BLaER1 (cell line): ENCODE measurements around the gene SYDE1.

Source experiments
- H3K27ac ChIP-seq: shearing (Covaris generic); formaldehyde crosslinking; 2 replicates; pipeline ENCODE4 v1.8.1; 2022
- H3K27me3 ChIP-seq: shearing (Covaris generic); formaldehyde crosslinking; 2 replicates; pipeline ENCODE4 v1.8.1; 2022
- H3K36me3 ChIP-seq: shearing (Covaris generic); formaldehyde crosslinking; 2 replicates; pipeline ENCODE4 v1.8.1; 2022
- H3K4me1 ChIP-seq: shearing (Covaris generic); formaldehyde crosslinking; 2 replicates; pipeline ENCODE4 v1.8.1; 2022
- H3K4me2 ChIP-seq: shearing (Covaris generic); formaldehyde crosslinking; 2 replicates; pipeline ENCODE4 v1.8.1; 2022
- H3K4me3 ChIP-seq: shearing (Covaris generic); formaldehyde crosslinking; 2 replicates; pipeline ENCODE4 v1.8.1; 2022
- H3K9ac ChIP-seq: shearing (Covaris generic); formaldehyde crosslinking; 2 replicates; pipeline ENCODE4 v1.8.1; 2022
- H3K9me3 ChIP-seq: shearing (Covaris generic); formaldehyde crosslinking; 2 replicates; pipeline ENCODE4 v1.8.1; 2022
- H4K20me1 ChIP-seq: shearing (Covaris generic); formaldehyde crosslinking; 2 replicates; pipeline ENCODE4 v1.8.1; 2022
- Cebpa-rat ChIP-seq: shearing (Covaris generic); IDR thresholded peaks from 2 replicates; pipeline ENCODE4 v1.8.1; 2022

The SYDE1 gene

GRCh38 chr19:15124572-15125231 lies 17.5 kb downstream of the SYDE1 start:
- Histone ChIP-seq H3K4me3 (peak overlapping the region; percentile 74), H3K27ac (peak overlapping the region; percentile 79), H4K20me1 (no peaks in the 10 kb centered on the region; the same call in 1 of the 2 replicates), H3K4me1 (peaks cover 18% of the 10 kb centered on the region), H3K27me3 (no peaks in the 10 kb centered on the region), H3K4me2 (peak overlapping the region; percentile 91), H3K36me3 (peaks cover 34% of the 10 kb centered on the region), H3K9me3 (no peaks in the 10 kb centered on the region), H3K9ac (peak overlapping the region; percentile 81)
- TF ChIP-seq Cebpa-rat, result no peak

GRCh38 chr19:15125232-15126067 lies 18.2 kb downstream of the SYDE1 start:
- Histone ChIP-seq H3K27me3 (no peaks in the 10 kb centered on the region), H3K9me3 (no peaks in the 10 kb centered on the region), H3K4me3 (peak overlapping the region; percentile 74), H3K9ac (peak overlapping the region; percentile 81), H3K36me3 (peaks cover 27% of the 10 kb centered on the region), H3K27ac (peak overlapping the region; percentile 79), H3K4me1 (peaks cover 18% of the 10 kb centered on the region), H3K4me2 (peak overlapping the region; percentile 91), H4K20me1 (no peaks in the 10 kb centered on the region; the same call in 1 of the 2 replicates)
- peak; percentile 16; the same call in 1 of the 2 replicates for TF ChIP-seq Cebpa-rat

GRCh38 chr19:15126131-15126910 lies 19.1 kb downstream of the SYDE1 start:
- Histone ChIP-seq H3K27ac (no peak overlapping the region), H3K4me1 (peaks cover 18% of the 10 kb centered on the region), H3K9me3 (no peaks in the 10 kb centered on the region), H3K27me3 (no peaks in the 10 kb centered on the region), H3K4me3 (peak overlapping the region; percentile 74), H3K36me3 (peaks cover 18% of the 10 kb centered on the region), H3K9ac (no peak overlapping the region), H4K20me1 (no peaks in the 10 kb centered on the region; the same call in 1 of the 2 replicates), H3K4me2 (peak overlapping the region; percentile 40)
- no peak for TF ChIP-seq Cebpa-rat

- peaks cover 18% of the 10 kb centered on the region for H3K4me1 ChIP-seq
- no peak overlapping the region for H3K9ac ChIP-seq
- no peaks in the 10 kb centered on the region; the same call in 1 of the 2 replicates for H4K20me1 ChIP-seq
- no peak for TF ChIP-seq Cebpa-rat
- no peaks in the 10 kb centered on the region for H3K27me3 ChIP-seq
- H3K9me3 ChIP-seq, result no peaks in the 10 kb centered on the region
- no peak overlapping the region for H3K27ac ChIP-seq
- no peak overlapping the region for H3K4me2 ChIP-seq
- peaks cover 1% of the 10 kb centered on the region; the same call in 1 of the 2 replicates for H3K36me3 ChIP-seq
- H3K4me3 ChIP-seq, result no peak overlapping the region
These were observed 21.1 kb downstream of the SYDE1 start for GRCh38 chr19:15128162-15128770.

- H3K4me3 ChIP-seq, result no peak overlapping the region
- H3K9me3 ChIP-seq, result no peaks in the 10 kb centered on the region
- H3K27me3 ChIP-seq, result no peaks in the 10 kb centered on the region
- no peak overlapping the region for H3K27ac ChIP-seq
- peaks cover 6% of the 10 kb centered on the region; the same call in 1 of the 2 replicates for H3K4me1 ChIP-seq
- TF ChIP-seq Cebpa-rat, result no peak
- H3K4me2 ChIP-seq, result no peak overlapping the region
- no peak overlapping the region for H3K9ac ChIP-seq
- H4K20me1 ChIP-seq, result no peaks in the 10 kb centered on the region
- H3K36me3 ChIP-seq, result no peaks in the 10 kb centered on the region
These were observed 22.8 kb downstream of the SYDE1 start for GRCh38 chr19:15129856-15130585.

GRCh38 chr19:15136234-15136954 lies 29.2 kb downstream of the SYDE1 start:
- Histone ChIP-seq H4K20me1 (no peaks in the 10 kb centered on the region), H3K9ac (no peak overlapping the region), H3K4me3 (no peak overlapping the region), H3K4me1 (no peaks in the 10 kb centered on the region), H3K9me3 (peaks cover 27% of the 10 kb centered on the region), H3K27ac (no peak overlapping the region), H3K4me2 (no peak overlapping the region), H3K36me3 (no peaks in the 10 kb centered on the region), H3K27me3 (no peaks in the 10 kb centered on the region)
- no peak for TF ChIP-seq Cebpa-rat

GRCh38 chr19:15137777-15138176 lies 30.6 kb downstream of the SYDE1 start:
- Histone ChIP-seq H3K4me2 (no peak overlapping the region), H3K4me3 (no peak overlapping the region), H3K9me3 (peaks cover 27% of the 10 kb centered on the region), H3K9ac (no peak overlapping the region), H3K36me3 (no peaks in the 10 kb centered on the region), H3K4me1 (no peaks in the 10 kb centered on the region), H4K20me1 (no peaks in the 10 kb centered on the region), H3K27ac (no peak overlapping the region), H3K27me3 (no peaks in the 10 kb centered on the region)
- no peak for TF ChIP-seq Cebpa-rat

- TF ChIP-seq Cebpa-rat, result no peak
- peaks cover 27% of the 10 kb centered on the region for H3K9me3 ChIP-seq
- no peaks in the 10 kb centered on the region for H3K4me1 ChIP-seq
- H3K4me2 ChIP-seq, result no peak overlapping the region
- H3K4me3 ChIP-seq, result no peak overlapping the region
- H3K27me3 ChIP-seq, result no peaks in the 10 kb centered on the region
- H3K27ac ChIP-seq, result no peak overlapping the region
- no peaks in the 10 kb centered on the region for H3K36me3 ChIP-seq
- H3K9ac ChIP-seq, result no peak overlapping the region
- no peaks in the 10 kb centered on the region for H4K20me1 ChIP-seq
These were observed 31.2 kb downstream of the SYDE1 start for GRCh38 chr19:15138427-15138826.
